ENCODE results near the gene LAMTOR3.

GRCh38 chr4:99856166-99856565 is 38.1 kb downstream of the LAMTOR3 start:
- no peak for TF ChIP-seq CTCF (IDR thresholded peaks at IDR 0.05)
- no peak for TF ChIP-seq POLR2A (IDR thresholded peaks at IDR 0.05)

Measured in body of pancreas (tissue), 4 donors.